Measurements from ENCODE around the gene ATMIN. TPM values are rescaled to one million over a fixed set of nuclear protein-coding genes. Genes with fewer than 3 reads are reported as not detected.

ATMIN gene
- total RNA-seq, 1 donor from 2014 or later = 43.2 TPM

DNA sequence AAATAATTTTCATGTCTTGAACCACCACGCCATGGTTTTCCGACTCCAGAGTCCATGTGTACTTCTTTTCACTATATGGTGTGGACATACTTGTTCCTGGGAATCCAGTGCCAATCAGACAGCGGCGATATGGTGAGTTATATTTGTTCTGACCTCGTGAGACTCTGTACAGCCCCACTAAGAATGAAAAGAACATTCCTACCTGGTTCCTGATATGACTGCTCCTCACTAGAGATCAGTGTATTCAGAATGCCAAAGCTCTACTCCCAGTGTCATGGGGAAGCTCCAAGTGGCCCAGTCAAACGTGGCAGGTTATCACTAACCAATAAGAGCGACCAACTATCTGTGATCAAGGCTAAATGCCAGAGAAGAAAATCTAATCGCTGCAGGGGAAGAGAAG lies 35.3 kb downstream of the ATMIN start:
- H3K27me3 Mint-ChIP-seq (ENCODE audit: low read depth) = no peaks in the 10 kb centered on the region
- TF ChIP-seq, protein P1, sequence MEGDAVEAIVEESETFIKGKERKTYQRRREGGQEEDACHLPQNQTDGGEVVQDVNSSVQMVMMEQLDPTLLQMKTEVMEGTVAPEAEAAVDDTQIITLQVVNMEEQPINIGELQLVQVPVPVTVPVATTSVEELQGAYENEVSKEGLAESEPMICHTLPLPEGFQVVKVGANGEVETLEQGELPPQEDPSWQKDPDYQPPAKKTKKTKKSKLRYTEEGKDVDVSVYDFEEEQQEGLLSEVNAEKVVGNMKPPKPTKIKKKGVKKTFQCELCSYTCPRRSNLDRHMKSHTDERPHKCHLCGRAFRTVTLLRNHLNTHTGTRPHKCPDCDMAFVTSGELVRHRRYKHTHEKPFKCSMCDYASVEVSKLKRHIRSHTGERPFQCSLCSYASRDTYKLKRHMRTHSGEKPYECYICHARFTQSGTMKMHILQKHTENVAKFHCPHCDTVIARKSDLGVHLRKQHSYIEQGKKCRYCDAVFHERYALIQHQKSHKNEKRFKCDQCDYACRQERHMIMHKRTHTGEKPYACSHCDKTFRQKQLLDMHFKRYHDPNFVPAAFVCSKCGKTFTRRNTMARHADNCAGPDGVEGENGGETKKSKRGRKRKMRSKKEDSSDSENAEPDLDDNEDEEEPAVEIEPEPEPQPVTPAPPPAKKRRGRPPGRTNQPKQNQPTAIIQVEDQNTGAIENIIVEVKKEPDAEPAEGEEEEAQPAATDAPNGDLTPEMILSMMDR (IDR thresholded peaks at IDR 0.05; ENCODE audit: unreplicated experiment) = no peak
- no peak for DNase-seq (ENCODE audit: low spot score in 2 of 2, unreplicated experiment in 2 of 2)
- H3K36me3 Mint-ChIP-seq = peaks cover 4% of the 10 kb centered on the region
- H3K27ac Mint-ChIP-seq = no peak overlapping the region
- peaks cover 4% of the 10 kb centered on the region for H3K9me3 Mint-ChIP-seq
- H3K4me1 Mint-ChIP-seq = peaks cover 27% of the 10 kb centered on the region
- no peak overlapping the region for H3K4me3 Mint-ChIP-seq

DNA sequence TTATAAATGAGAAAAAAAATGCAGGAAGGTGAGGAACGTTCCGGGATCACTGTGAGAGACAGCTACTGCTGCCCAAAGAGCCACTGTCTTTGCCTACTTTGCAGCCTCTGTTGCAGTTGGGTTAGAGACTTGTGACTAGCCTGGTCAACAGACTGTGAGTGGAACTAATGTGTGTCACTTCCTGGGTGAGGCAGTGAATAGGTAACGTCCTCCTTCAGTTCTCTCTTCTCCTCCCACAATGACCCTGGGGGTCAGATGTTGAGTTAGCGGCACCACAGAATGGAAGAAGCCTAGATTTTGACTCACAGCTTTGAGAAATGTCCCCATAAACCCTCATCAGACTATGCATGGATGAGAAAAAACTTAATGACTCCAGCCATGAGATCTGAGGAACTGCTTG lies 36.2 kb downstream of the ATMIN start:
- no peak for DNase-seq (ENCODE audit: low spot score in 2 of 2, unreplicated experiment in 2 of 2)
- Mint-ChIP-seq H3K9me3 (peaks cover 4% of the 10 kb centered on the region), H3K27ac (peak overlapping the region; percentile 36)

DNA sequence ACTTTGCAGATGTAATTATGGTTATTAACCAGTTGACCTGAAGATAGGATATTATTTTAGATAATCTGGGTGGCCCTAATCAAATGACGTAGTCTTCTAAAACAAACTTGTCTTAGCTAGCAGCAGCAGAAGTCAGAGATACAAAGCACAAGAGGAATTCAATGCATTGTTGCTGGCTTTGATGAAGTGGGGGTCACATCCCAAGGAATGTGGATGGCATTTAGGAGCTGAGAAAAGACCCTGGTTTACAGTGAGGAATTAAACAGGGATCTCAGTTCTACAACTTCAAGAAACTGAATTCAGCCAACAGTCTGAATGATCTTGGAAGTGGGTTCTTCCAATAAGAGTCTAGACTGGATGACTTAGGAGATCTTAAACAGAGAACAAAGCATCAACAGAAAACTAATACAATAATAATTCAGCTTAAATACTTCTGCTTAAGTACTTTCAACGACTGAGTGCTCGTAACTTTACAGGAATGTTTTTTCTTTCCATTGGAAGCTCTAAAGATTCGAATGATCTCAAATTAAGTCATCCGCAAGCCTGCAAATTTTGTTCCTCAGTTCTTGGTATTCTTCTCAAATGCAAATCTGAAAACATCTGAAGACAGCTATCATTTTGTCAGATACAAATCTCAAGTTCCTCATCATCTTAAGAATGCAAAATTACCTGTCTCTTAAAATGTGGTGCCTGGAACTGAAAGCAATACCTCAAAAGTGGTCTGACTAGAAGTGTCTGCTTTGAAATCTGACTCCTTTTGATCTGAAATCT lies 38.1 kb downstream of the ATMIN start:
- Mint-ChIP-seq H3K4me1 (peaks cover 24% of the 10 kb centered on the region), H3K9me3 (peaks cover 4% of the 10 kb centered on the region), H3K36me3 (peaks cover 4% of the 10 kb centered on the region), H3K27ac (peak overlapping the region; percentile 87), H3K4me3 (no peak overlapping the region), H3K27me3 (ENCODE audit: low read depth) (no peaks in the 10 kb centered on the region)
- DNase-seq (ENCODE audit: low spot score in 2 of 2, unreplicated experiment in 2 of 2) = no peak
- TF ChIP-seq, protein P1 (IDR thresholded peaks at IDR 0.05; ENCODE audit: unreplicated experiment) = no peak

More for the DNA sequence above, 36.2 kb downstream of the ATMIN start:
- Mint-ChIP-seq H3K4me1 (peaks cover 25% of the 10 kb centered on the region), H3K27me3 (ENCODE audit: low read depth) (no peaks in the 10 kb centered on the region), H3K36me3 (peaks cover 4% of the 10 kb centered on the region), H3K4me3 (no peak overlapping the region)
- TF ChIP-seq, protein P1 (IDR thresholded peaks at IDR 0.05; ENCODE audit: unreplicated experiment) = no peak

DNA sequence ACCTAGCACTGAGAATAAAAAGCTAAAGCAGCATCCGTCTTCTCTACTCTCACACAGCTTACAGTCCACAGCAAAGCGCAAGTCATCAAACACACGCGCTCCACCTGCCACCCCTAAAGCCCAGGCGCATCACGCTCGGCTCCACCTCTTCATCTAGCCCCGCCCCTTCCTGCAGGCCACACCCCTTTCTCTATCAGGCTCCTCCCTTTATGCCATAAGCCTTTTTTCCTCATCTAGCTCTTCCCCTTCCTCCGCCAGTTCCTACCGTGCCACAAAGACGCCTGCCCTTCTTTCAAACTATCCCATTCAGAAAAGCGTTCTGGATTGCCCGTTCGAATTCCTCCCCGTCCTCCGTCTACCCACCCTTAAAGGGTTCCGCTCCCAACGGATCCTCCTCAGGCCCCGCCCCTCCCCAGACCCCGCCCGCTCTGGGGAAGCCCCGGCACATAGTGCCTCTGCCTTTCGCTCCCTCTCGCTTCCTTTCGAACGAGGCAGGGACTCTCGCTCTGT lies 41.0 kb downstream of the ATMIN start:
- Mint-ChIP-seq H3K27me3 (ENCODE audit: low read depth) (no peaks in the 10 kb centered on the region), H3K36me3 (no peaks in the 10 kb centered on the region), H3K4me3 (no peak overlapping the region), H3K27ac (no peak overlapping the region), H3K4me1 (peaks cover 24% of the 10 kb centered on the region), H3K9me3 (no peaks in the 10 kb centered on the region)
- TF ChIP-seq, protein P1 (IDR thresholded peaks at IDR 0.05; ENCODE audit: unreplicated experiment) = no peak
- peak; percentile 79 to 91 for DNase-seq (ENCODE audit: low spot score in 2 of 2, unreplicated experiment in 2 of 2)

DNA sequence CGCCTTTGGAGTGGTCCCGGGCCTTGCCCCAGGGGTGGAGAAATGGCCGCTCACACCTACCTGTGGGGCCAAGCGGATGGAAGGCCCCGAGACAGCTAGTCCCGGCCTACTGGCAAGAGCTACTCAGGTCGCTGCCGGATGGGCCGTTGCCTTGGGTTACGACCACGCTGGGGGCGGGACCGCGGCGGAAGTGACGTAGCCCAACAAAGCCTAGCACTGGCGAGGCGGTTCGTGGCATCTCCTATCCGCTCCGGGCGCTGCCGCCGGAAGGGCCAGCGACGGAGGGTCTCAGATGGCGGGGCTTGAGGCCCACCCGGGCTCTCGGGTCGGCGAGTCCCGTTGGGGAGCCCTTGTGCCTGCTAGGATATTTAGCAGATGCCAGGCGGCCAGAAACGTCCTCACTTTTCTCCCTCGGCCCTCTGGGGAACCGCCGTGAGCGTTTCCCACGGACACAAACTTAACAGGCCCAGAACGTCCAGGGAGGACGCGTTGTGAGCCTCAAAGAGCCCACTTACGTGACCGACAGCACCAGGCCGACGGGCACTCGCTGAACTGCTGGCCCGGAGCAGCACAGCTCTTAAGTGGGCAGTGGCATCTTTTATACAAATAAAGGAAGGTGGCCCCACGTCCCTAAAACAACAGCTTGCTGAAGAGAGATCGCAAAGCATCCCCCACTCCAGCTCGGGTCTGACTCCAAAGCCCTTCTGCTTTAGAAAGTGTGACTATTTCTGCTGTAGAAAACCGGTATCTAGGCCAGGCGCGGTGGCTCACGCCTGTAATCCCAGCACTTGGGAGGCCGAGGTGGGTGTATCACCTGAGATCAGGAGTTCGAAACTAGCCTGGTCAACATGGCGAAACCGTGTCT lies 41.7 kb downstream of the ATMIN start, which contains the start of gene C16orf46:
Gene C16orf46 (minus strand): TSS at position 163 of the 865 bp plus-strand sequence. CDS start 13,283 bp downstream, outside the sequence.
- no peaks in the 10 kb centered on the region for H3K9me3 Mint-ChIP-seq
- TF ChIP-seq, protein P1 (IDR thresholded peaks at IDR 0.05; ENCODE audit: unreplicated experiment) = no peak
- H3K4me1 Mint-ChIP-seq = peaks cover 24% of the 10 kb centered on the region
- DNase-seq (ENCODE audit: low spot score in 2 of 2, unreplicated experiment in 2 of 2) = peak; percentile 93 to 98
- no peak within 1 kb of the TSS for H3K4me3 Mint-ChIP-seq
- H3K27ac Mint-ChIP-seq = no peak within 1 kb of the TSS
- no peaks in the 10 kb centered on the region for H3K27me3 Mint-ChIP-seq (ENCODE audit: low read depth)
- no peaks in the 10 kb centered on the region for H3K36me3 Mint-ChIP-seq
